NCI-H1694 treated with DMSO at 0.1 percent for 48 hours (cell line): ENCODE measurements around the gene HMMR.
"Not testable (repeated sequence)": the region's sequence is repeated elsewhere in the genome, so short reads cannot be mapped to it uniquely, and the experiment has no call there.

Experiments used
- DNase-seq: peaks from one replicate; lab custom pipeline; 2025; lab: John Stamatoyannopoulos, UW

The HMMR gene

DNA sequence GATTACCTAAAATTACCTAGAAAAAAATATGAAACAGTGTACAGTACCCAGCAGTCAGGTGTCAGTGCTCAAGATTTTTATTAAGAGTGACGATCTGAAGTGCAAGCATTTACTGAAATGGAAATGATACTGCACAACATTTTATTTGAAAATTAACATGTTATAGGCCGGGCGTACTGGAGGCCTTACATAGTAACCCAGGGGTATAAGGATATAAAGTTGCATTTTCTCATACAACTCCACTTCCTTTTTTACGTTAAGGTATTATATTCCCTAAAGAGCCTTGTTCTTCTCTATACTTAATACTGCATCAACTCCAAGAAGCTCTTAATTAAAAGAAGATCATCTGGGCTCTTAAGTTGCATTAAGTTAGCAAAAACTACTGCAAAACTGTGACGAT is 48.3 kb downstream of the HMMR start:
- no peak for DNase-seq

DNA sequence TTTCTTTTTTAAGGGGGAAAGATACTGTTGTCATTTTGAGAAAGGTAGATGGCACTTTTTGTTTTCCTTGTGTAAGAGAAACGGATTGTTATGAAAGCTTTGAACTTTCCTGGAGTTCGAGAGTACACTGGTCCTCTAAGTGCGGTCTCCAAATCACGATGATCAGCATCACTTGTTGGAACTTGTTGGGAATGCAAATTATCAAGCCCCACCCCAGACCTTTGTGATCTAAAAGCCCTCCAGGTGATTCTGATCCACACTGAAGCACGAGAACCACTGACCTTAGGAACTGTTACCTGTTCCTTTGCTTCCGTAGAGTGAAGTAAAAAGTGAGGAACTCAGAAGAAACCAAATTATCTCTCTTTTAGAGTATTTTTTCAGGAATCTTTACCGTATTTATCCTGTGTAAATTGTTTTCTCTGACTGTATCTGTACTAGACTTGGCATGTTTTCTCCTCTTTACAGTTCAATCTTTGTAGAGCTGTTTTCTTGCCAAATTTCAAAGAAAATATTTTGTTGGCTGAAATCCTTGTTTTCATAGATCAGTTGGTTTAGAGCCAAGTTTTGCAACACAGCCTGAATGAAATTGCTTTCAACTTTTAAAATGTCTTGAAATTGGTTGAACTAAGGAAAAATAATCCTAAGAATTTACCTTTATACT is 49.0 kb downstream of the HMMR start:
- DNase-seq, result no peak

DNA sequence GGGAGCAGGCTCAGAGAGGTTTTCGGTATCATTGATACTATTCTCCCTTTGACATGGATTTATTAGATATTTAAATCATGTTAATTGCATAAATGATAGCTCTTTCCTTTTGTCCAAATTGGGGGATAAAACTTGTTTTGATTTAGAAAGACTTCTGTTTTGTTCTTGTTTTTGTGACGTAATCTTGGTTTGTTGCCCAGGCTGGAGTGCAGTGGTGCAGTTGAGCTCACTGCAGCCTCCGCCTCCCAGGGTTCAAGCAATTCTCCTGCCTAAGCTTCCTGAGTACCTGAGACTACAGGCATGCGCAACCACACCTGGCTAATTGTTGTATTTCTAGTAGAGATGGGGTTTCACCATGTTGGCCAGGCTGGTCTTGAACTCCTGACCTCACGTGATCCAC is 52.1 kb downstream of the HMMR start:
- no peak for DNase-seq

DNA sequence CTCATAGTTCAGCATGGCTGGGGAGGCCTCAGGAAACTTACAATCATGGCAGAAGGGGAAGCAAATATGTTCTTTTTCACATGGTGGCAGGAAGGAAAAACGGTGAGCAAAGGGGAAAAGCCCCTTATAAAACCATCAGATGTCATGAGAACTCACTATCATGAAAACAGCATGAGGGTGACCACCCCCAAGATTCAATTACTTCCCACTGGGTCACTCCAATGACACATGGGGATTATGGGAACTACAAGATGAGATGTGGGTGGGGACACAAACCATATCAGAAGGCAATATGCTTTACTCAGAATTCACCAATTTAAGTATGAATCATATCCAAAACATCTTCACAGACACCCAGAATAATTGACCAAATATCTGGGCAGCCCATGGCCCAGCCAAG is 64.7 kb downstream of the HMMR start:
- DNase-seq, result no peak

DNA sequence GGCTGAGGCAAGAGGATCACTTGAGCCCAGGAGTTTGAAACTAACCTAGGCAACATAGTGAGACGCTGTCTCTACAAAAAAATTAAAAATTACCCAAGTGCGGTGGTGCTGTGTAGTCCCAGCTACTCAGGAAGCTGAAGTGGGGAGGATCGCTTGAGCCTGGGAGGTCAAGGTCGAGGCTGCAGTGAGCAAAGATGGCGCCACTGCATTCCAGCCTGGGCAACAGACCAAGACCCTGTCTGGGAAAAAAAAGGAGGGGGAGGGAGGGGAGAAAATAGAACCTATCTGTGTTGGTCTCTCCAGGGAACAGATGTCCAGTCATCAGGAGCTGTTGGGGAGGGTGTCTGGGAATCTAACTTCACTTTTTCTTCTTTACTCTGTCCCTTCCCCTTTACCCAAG is 69.3 kb downstream of the HMMR start:
- no peak for DNase-seq

DNA sequence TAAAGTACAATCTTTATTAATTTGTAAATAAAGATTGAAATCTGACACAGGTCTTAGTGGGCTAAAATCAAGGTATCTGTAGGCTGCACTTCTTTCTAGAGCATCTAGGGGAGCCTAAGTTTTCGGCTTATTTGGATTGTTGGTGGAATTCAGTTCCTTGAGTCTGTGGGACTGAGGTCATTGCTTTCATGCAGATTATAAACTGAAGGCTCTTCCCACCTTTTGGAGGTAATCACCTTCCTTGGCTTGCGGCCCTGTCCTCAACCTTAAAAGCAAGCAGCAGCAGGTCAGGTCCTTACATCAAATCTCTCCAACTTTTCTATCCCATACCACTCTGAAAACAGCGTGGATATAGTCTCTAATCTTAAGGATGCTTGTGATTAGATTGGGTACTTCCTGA is 70.8 kb downstream of the HMMR start:
- no peak for DNase-seq

DNA sequence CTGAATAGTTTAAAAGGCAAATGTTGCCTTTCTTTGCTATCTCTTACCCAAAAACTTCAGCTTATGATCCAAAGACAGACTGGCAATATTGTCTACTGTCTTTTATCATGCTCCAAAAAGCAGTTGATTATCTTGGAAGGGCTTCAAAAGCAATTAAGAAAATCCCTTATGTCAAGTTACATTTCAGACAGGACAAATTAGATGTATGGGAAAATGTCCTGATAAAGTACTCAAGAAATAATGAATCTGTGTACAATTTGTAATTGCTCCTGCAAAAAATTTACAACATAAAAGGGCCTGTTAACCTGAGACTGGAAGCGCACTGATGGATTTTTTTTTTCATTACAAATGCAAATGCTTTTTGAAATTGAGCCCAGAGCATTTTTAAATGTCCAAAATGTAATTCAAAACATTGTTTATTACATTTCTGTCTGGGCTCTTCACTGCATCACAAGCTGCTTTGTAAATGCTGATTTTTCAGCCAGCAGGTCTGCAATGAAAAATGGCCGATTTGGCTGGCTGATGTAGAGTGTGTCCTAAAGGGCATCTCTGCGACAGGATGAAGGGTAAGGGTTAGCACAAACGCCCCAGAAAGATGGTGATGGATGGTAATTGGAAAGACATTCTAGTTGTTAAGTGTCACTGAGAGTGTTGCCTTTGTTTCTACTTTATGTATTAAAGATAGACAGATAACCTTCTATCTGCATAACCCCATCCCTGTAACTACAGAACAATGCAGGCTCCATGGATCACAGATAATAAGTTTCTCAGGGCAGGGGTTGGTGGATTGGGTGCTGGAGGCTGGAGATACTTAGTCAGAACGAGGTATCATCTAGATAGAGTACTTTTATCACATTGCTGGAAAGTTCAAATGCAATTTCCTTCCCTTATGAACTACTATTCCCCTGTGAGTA is 72.0 kb downstream of the HMMR start:
- DNase-seq, result no peak

DNA sequence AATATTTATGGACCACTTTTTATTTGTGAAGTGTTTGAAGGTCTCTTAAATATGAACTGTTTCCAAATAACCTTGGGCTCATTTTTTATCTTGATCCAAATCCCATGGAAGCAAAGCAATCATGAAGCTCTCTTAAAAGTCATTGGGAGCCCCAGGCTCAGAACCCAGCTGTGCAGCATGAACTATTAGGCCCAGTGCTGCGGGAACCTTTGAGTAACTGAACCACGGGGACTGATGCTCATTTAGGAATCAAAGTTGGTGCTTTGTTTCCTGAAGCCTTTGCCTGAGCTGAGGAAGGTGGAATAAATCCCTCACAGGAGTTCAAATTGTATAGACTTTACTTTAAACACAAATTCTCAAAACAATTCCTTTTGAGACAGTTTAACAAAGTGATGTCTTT is 72.8 kb downstream of the HMMR start:
- DNase-seq, result no peak

DNA sequence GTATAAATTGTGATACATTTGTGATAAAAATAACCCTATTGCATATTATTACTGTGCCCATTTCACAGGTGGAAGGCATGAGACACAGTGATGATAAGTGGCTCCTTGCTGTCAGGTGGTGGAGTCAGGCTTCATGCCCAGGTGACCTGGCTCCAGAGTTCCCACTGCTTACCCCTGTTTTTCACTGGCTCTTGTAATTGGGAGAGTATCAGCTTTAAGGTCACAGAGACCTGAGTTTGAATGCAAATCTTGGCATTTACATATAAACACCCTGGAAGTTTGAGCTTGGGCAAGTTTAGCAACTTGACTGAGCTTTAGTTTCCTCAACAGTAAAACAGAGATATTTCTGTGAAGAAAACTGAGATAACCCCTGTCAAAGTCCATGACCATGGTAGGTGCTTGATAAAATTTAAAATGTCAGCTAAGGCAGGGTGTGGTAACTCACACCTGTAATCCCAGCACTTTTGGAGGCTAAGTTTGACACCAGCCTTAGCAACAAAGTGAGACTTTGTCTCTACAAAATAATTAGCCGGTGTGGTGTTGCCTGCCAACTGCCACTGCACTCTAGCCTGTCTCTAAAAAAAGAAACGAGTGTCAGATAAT is 74.2 kb downstream of the HMMR start:
- no peak for DNase-seq

DNA sequence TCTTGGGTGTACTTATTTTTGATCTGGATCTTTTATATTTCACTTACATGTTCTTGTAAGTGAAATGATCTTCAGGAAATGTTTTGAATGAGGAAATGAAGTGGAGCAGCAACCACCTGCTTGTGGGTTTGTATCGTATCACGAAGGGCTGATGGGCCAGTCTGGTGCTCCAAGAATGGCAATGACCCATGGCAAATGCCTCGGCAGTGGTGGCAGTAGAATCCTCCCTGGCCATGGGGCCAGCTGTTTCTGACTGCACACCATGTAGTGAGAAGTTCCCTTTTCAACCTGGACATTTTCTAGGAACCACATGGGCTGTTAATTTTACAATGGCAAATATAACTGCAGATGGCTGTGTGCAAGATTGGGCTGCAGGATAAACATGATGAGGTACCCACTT is 74.9 kb downstream of the HMMR start:
- DNase-seq, result no peak

DNA sequence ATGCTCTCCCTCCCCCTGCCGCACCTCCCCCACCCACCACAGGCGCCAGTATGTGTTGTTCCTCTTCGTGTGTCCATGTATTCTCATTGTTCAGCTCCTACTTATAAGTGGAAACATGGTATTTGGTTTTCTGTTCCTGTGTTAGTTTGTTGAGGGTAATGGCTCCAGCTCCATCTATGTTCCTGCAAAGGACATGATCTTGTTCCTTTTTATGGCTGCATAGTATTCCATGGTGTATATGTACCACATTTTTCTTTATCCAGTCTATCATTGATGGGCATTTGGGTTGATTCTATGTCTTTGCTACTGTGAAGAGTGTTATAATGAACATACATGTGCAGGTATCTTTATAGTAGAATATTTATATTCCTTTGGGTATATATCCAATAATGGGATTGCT is 76.0 kb downstream of the HMMR start:
- DNase-seq, result not testable (repeated sequence)

DNA sequence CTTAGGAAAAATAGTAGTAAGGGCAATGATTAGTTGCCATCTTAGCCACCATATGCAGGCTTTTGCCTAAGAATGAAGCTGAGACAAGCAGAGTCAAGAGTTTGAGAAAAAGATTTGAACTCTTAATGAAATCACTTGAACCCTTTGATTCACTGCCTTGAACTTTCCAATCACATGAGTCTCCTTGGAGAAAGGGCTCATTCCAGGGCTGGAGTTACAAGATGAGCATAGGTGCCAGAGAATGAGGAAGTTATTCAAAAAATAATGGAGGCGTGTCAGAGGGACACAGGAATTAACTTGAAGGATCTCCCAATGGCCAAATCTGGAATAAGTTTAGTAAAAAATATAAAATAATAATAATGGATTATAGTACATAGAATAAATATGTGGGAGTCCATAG is 80.3 kb downstream of the HMMR start:
- no peak for DNase-seq
